Glutamatergic neuron (in vitro differentiated cells): Measurements from ENCODE around the gene CHN1. TPM values are rescaled to one million over a fixed set of nuclear protein-coding genes. Genes with fewer than 3 reads are reported as not detected.

Experiments
- DNase-seq: peaks from one replicate; pipeline ENCODE4 v3.0.0; 2022
- H3K27ac Mint-ChIP-seq: one replicate; pipeline ENCODE4 v1.8.0; 2020; ENCODE audit warnings: mild to moderate bottlenecking, mixed read lengths, inconsistent platforms; ENCODE audit not compliant: unreplicated experiment
- H3K27me3 Mint-ChIP-seq: one replicate; pipeline ENCODE4 v1.8.0; 2020; ENCODE audit warnings: mild to moderate bottlenecking, moderate library complexity, mixed read lengths, inconsistent platforms; ENCODE audit not compliant: unreplicated experiment
- H3K36me3 Mint-ChIP-seq: one replicate; pipeline ENCODE4 v1.8.0; 2020; ENCODE audit warnings: mild to moderate bottlenecking, mixed read lengths, inconsistent platforms; ENCODE audit not compliant: unreplicated experiment
- H3K4me1 Mint-ChIP-seq: one replicate; pipeline ENCODE4 v1.8.0; 2020; ENCODE audit warnings: mild to moderate bottlenecking, low read depth, mixed read lengths, inconsistent platforms; ENCODE audit not compliant: unreplicated experiment
- H3K4me3 Mint-ChIP-seq: one replicate; pipeline ENCODE4 v1.8.0; 2020; ENCODE audit warnings: mild to moderate bottlenecking, mixed read lengths, inconsistent platforms; ENCODE audit not compliant: unreplicated experiment
- H3K9me3 Mint-ChIP-seq: one replicate; pipeline ENCODE4 v1.8.0; 2020; ENCODE audit warnings: mild to moderate bottlenecking, moderate library complexity, mixed read lengths, inconsistent platforms; ENCODE audit not compliant: unreplicated experiment
- total RNA-seq: library from RNA; stranded (reverse); fragmentation: NEBNext Ultra II Directional; extraction: Animal tissue kit (Norgen Biotek cat#: 25700); gene quantifications from one replicate; pipeline ENCODE4 v1.2.1, GENCODE V29; 2021; ENCODE audit not compliant: unreplicated experiment
- TF ChIP-seq, protein P1 (sequence below): fragments of 200-600 bp; sonication (generic); IDR thresholded peaks from one replicate; pipeline ENCODE4 v1.5.0; 2021; ENCODE audit not compliant: partially characterized antibody, unreplicated experiment

CHN1 gene
- total RNA-seq, 1 donor from 2014 or later = 212 TPM

DNA sequence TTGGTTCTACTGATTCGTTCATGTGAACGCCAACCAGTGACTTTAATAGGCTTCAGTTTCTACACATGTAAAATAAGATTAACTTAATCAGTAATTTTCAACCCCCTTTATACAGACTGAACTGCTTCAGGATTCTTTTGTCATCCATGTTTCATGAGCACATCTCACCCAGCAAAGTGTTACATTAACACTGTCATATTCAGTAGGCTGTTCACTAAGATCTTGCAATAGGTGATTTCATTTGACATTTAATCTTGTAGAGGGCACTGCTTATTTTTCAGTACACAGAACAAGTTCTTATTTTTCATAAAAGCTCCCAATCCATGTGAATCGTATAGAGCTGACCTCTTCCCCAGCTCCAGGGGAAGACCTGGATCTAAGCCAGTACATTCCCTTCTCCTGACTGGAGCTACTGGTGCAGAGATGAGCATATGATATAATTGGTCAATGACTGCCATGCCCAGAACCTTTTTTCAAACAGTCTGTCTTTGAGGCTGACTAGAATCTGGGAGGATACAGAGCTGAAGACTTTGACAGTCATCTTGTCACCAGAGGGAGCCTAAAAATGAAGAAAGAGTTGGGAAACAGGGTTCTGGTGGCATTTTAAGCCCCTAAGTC is 168.7 kb downstream of the CHN1 start:
- peaks cover 47% of the 10 kb centered on the region for H3K4me1 Mint-ChIP-seq
- H3K9me3 Mint-ChIP-seq = peaks cover 4% of the 10 kb centered on the region
- H3K27me3 Mint-ChIP-seq = peaks cover 2% of the 10 kb centered on the region
- TF ChIP-seq, protein P1, sequence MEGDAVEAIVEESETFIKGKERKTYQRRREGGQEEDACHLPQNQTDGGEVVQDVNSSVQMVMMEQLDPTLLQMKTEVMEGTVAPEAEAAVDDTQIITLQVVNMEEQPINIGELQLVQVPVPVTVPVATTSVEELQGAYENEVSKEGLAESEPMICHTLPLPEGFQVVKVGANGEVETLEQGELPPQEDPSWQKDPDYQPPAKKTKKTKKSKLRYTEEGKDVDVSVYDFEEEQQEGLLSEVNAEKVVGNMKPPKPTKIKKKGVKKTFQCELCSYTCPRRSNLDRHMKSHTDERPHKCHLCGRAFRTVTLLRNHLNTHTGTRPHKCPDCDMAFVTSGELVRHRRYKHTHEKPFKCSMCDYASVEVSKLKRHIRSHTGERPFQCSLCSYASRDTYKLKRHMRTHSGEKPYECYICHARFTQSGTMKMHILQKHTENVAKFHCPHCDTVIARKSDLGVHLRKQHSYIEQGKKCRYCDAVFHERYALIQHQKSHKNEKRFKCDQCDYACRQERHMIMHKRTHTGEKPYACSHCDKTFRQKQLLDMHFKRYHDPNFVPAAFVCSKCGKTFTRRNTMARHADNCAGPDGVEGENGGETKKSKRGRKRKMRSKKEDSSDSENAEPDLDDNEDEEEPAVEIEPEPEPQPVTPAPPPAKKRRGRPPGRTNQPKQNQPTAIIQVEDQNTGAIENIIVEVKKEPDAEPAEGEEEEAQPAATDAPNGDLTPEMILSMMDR = no peak
- peak overlapping the region; percentile 19 for H3K4me3 Mint-ChIP-seq
- no peak for DNase-seq
- H3K27ac Mint-ChIP-seq = peak overlapping the region; percentile 94
- H3K36me3 Mint-ChIP-seq = peaks cover 4% of the 10 kb centered on the region

DNA sequence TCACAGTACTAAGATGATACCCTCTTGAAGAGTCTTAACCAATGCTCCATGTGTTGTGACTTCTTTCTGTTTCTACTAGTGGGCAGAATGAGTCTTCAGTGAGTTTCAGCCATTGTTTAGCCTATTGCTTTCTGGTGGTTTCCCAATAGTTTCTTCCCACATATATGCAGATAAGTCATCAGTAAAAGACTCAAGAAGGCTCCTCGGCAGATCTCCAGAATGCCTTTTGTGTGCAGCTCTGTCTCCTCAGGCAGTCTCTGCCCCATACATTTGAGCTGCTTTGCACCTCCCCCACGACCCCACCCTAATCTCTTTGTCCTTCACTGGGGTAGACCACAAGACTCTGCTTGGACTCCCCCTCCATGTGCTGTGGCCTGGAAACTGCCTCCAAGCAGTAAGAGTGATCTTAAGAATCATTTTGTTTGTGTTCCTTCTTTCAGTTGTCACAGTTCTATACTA is 169.4 kb downstream of the CHN1 start:
- TF ChIP-seq, protein P1 = no peak
- peaks cover 2% of the 10 kb centered on the region for H3K27me3 Mint-ChIP-seq
- H3K36me3 Mint-ChIP-seq = peaks cover 4% of the 10 kb centered on the region
- peak overlapping the region; percentile 40 for H3K4me3 Mint-ChIP-seq
- peaks cover 6% of the 10 kb centered on the region for H3K9me3 Mint-ChIP-seq
- peak overlapping the region; percentile 94 for H3K27ac Mint-ChIP-seq
- DNase-seq = peak; percentile 42
- peaks cover 45% of the 10 kb centered on the region for H3K4me1 Mint-ChIP-seq

DNA sequence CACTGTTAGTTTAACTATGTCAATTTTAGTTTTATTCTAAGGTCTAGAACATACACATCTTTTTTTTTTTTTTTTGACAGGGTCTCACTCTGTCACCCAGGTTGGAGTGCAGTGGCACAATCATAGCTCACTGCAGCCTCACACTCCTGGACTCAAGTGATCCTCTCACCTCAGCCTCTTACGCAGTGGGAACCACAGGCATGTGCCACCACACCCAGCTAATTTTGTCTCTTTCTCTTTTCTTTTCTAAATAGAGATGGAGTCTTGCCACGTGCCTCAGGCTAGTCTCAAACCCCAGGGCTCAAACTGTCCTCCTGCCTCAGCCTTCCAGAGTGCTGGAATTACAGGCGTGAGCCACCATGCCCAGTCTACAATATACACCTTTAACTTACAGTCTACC is 171.4 kb downstream of the CHN1 start:
- Mint-ChIP-seq H3K4me1 (peaks cover 48% of the 10 kb centered on the region), H3K36me3 (peaks cover 4% of the 10 kb centered on the region), H3K9me3 (peaks cover 12% of the 10 kb centered on the region), H3K27me3 (peaks cover 6% of the 10 kb centered on the region), H3K27ac (no peak overlapping the region), H3K4me3 (no peak overlapping the region)
- TF ChIP-seq, protein P1 = no peak
- no peak for DNase-seq

DNA sequence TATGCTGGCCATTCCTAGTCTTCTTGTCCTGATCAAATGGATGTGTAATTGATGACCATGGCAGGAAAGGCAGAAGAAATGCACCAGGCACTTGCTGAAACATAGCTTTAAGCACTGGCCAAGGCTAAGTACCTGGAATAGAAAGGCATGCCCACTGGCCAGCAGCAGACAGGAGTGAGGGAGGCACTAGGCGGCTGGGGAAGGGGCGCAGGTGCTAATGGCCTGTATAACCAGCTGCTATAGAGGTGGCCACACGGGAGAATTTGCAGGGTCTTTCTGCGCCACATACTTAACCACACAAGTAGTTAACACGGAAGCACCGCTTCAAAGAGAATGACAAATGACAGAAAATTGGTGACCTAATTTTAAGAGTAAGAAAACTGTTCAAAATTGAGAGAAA is 174.6 kb downstream of the CHN1 start:
- peak overlapping the region; percentile 87 for H3K27ac Mint-ChIP-seq
- peak overlapping the region; percentile 57 for H3K4me3 Mint-ChIP-seq
- H3K27me3 Mint-ChIP-seq = peaks cover 6% of the 10 kb centered on the region
- H3K9me3 Mint-ChIP-seq = peaks cover 10% of the 10 kb centered on the region
- DNase-seq = peak; percentile 68
- TF ChIP-seq, protein P1 = no peak
- peaks cover 57% of the 10 kb centered on the region for H3K4me1 Mint-ChIP-seq
- peaks cover 4% of the 10 kb centered on the region for H3K36me3 Mint-ChIP-seq

DNA sequence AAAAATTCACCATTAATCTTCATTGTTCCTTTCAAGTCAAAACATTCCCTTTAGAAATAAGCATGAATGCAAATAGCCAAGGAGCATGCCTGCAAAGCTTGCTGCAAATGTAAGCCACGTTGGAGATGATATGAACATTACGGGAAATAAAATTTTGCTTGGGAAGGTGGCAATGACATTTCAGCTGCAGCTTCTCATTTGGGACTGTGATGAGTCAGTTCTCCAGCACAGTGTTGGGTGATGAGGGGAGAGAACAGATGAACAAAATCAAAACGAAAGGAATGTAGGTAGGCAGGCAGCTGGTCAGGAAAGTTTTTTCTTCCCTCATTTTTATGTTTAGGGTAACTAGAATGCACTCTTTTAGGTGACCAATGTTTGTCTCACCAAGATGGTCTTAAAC is 175.6 kb downstream of the CHN1 start:
- H3K27me3 Mint-ChIP-seq = peaks cover 6% of the 10 kb centered on the region
- H3K36me3 Mint-ChIP-seq = peaks cover 4% of the 10 kb centered on the region
- TF ChIP-seq, protein P1 = no peak
- H3K27ac Mint-ChIP-seq = peak overlapping the region; percentile 97
- peaks cover 10% of the 10 kb centered on the region for H3K9me3 Mint-ChIP-seq
- no peak for DNase-seq
- H3K4me1 Mint-ChIP-seq = peaks cover 53% of the 10 kb centered on the region
- H3K4me3 Mint-ChIP-seq = peak overlapping the region; percentile 76
